GM19238 (cell line): ENCODE results near the gene MARVELD3.
"Not testable (repeated sequence)": the region's sequence is repeated elsewhere in the genome, so short reads cannot be mapped to it uniquely, and the experiment has no call there.

ENCODE experiments used
- DNase-seq: peaks from one replicate; pipeline ENCODE4 v3.0.0; 2011; ENCODE audit warnings: low spot score; ENCODE audit not compliant: insufficient read length

MARVELD3 gene

DNA sequence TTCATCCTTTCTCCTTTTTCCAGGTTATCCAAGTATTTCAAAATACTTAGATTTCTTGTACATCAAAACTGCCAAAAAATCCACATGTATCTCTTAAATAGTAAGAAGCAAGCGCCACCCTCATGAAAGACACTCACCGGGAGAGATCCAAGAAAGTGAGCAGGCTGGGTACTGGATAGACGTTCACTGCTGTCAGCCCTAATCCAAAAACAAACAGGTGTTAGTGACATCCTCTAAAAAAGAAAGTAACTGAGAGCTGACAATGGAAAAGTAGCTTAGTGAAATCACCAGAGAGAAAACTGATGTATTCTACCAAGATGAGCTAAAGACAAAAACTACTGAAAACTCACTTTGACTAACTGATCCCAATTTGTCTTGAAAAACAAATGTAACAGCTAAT lies 46.1 kb downstream of the MARVELD3 start:
- no peak for DNase-seq

- DNase-seq, result no peak
These were observed 47.0 kb downstream of the MARVELD3 start for GRCh38 chr16:71672803-71673581.

DNA sequence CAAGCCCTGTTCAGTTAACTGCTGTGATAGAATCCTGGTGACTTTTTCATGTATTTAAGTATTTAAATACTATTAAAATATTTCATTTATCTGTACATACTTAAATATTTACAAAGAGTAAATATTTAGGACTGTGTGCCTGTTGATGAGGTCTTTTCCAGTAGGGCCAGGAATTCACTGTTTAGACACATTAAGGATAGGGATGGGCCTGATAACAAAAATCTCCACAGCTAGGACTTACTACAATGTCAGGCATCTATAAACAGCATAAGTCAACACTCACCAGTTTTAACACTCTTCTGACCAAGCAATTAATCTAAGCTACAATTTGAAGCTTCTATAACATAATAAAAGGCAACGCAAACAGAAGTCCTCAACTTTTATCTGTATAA lies 47.6 kb downstream of the MARVELD3 start:
- no peak for DNase-seq

DNA sequence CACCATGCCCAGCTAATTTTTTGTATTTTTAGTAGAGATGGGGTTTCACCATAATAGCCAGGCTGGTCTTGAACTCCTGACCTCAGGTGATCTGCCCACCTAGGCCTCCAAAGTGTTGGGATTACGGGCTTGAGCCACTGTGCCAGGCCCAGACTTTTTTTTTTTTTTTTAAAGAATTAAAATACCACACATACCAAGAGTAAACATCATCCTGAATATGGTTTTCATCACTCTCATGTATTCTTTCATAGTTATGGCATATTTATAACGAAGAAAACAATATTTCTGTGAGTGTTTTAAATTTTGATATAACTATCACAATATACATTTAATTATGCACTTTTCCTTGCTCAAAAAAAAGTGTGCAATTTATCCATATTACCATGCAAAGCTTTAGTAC lies 48.2 kb downstream of the MARVELD3 start:
- no peak for DNase-seq

- DNase-seq, result no peak
These were observed 49.4 kb downstream of the MARVELD3 start for GRCh38 chr16:71675380-71675779.

GRCh38 chr16:71676236-71676635 lies 50.3 kb downstream of the MARVELD3 start:
- no peak for DNase-seq

- DNase-seq, result no peak
These were observed 55.4 kb downstream of the MARVELD3 start for GRCh38 chr16:71681360-71681759.

GRCh38 chr16:71684280-71684679 lies 58.3 kb downstream of the MARVELD3 start:
- not testable (repeated sequence) for DNase-seq
